ENCODE results near the gene PAF1. TPM values are rescaled to one million over a fixed set of nuclear protein-coding genes. Genes with fewer than 3 reads are reported as not detected.

The PAF1 gene
- total and polyA plus RNA-seq, 2 of the 13 experiments (the other 11 are each of a cell fraction or from before 2014, with no cell fraction given): 30.2 to 31.1 TPM

DNA sequence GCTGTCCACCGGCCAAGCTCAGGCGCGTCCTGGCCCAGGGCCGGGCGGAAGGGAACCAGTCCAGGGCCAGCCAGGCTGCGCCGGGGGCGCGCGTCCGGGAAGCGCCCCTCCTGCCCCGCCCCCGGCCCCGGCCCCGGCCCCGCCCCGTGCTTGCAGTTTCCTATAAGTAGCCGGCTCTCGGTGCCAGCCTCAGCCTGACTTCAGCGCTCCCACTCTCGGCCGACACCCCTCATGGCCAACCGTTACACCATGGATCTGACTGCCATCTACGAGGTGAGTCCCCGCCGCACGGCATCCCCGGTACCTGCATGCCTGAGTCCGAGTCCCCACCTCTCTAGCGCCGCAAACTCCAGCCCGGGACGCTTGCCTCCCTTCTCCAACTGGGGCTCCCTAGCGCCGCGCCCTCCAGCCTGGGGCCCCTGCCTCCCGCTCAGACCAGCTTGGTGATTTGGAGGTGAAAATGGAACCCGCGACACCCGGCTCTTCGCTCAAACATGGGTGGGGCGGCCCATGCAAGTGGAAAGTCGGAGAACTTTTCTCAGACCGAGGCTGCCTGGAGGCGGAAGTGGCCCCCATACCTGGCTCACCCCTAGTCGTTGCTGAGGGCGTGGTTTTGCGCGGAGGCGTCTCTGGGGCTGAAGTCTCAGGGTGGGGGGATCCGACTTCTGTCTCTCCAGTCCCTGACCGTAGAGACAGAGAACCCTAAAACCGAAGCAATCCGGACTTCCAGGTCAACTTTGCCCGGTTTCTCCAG, 15.9 kb upstream of the PAF1 start, which contains the start of gene ZFP36 (continued):
- TF ChIP-seq ZFY (CRISPR knock-in tag; IDR thresholded peaks at IDR 0.05): peak; percentile 21; the same call in 1 of the 2 replicates
- TF ChIP-seq ZNF331 (CRISPR knock-in tag; IDR thresholded peaks at IDR 0.05): peak; percentile 17; the same call in 1 of the 2 replicates
- 0 out of 2 replicates have a peak, but pooled peaks have one; percentile 65 for TF ChIP-seq ZNF547 (CRISPR knock-in tag; IDR thresholded peaks at IDR 0.05)
- no peak for TF ChIP-seq NAIF1 (CRISPR knock-in tag; IDR thresholded peaks at IDR 0.05; ENCODE audit: borderline replicate concordance)
- TF ChIP-seq, protein P1, sequence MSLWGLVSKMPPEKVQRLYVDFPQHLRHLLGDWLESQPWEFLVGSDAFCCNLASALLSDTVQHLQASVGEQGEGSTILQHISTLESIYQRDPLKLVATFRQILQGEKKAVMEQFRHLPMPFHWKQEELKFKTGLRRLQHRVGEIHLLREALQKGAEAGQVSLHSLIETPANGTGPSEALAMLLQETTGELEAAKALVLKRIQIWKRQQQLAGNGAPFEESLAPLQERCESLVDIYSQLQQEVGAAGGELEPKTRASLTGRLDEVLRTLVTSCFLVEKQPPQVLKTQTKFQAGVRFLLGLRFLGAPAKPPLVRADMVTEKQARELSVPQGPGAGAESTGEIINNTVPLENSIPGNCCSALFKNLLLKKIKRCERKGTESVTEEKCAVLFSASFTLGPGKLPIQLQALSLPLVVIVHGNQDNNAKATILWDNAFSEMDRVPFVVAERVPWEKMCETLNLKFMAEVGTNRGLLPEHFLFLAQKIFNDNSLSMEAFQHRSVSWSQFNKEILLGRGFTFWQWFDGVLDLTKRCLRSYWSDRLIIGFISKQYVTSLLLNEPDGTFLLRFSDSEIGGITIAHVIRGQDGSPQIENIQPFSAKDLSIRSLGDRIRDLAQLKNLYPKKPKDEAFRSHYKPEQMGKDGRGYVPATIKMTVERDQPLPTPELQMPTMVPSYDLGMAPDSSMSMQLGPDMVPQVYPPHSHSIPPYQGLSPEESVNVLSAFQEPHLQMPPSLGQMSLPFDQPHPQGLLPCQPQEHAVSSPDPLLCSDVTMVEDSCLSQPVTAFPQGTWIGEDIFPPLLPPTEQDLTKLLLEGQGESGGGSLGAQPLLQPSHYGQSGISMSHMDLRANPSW (CRISPR knock-in tag; IDR thresholded peaks at IDR 0.05; ENCODE audit: borderline replicate concordance): no peak
- no peak for TF ChIP-seq MTF1 (CRISPR knock-in tag; IDR thresholded peaks at IDR 0.05)
- TF ChIP-seq, protein P2, sequence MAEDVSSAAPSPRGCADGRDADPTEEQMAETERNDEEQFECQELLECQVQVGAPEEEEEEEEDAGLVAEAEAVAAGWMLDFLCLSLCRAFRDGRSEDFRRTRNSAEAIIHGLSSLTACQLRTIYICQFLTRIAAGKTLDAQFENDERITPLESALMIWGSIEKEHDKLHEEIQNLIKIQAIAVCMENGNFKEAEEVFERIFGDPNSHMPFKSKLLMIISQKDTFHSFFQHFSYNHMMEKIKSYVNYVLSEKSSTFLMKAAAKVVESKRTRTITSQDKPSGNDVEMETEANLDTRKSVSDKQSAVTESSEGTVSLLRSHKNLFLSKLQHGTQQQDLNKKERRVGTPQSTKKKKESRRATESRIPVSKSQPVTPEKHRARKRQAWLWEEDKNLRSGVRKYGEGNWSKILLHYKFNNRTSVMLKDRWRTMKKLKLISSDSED (CRISPR knock-in tag; IDR thresholded peaks at IDR 0.05): no peak
- TF ChIP-seq, protein P3, sequence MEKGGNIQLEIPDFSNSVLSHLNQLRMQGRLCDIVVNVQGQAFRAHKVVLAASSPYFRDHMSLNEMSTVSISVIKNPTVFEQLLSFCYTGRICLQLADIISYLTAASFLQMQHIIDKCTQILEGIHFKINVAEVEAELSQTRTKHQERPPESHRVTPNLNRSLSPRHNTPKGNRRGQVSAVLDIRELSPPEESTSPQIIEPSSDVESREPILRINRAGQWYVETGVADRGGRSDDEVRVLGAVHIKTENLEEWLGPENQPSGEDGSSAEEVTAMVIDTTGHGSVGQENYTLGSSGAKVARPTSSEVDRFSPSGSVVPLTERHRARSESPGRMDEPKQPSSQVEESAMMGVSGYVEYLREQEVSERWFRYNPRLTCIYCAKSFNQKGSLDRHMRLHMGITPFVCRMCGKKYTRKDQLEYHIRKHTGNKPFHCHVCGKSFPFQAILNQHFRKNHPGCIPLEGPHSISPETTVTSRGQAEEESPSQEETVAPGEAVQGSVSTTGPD (CRISPR knock-in tag; IDR thresholded peaks at IDR 0.05): 0 out of 2 replicates have a peak, but pooled peaks have one; percentile 40
- TF ChIP-seq, protein P4, sequence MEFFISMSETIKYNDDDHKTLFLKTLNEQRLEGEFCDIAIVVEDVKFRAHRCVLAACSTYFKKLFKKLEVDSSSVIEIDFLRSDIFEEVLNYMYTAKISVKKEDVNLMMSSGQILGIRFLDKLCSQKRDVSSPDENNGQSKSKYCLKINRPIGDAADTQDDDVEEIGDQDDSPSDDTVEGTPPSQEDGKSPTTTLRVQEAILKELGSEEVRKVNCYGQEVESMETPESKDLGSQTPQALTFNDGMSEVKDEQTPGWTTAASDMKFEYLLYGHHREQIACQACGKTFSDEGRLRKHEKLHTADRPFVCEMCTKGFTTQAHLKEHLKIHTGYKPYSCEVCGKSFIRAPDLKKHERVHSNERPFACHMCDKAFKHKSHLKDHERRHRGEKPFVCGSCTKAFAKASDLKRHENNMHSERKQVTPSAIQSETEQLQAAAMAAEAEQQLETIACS (CRISPR knock-in tag; IDR thresholded peaks at IDR 0.05): peak; percentile 76
- no peak for TF ChIP-seq NONO (IDR thresholded peaks at IDR 0.05)
- peak; percentile 74 for TF ChIP-seq NONO (CRISPR knock-in tag; conservative IDR thresholded peaks at IDR 0.05)
- TF ChIP-seq ZNF383 (CRISPR knock-in tag; IDR thresholded peaks at IDR 0.05; ENCODE audit: borderline replicate concordance): no peak
- peak; percentile 90 for TF ChIP-seq RBFOX2 (IDR thresholded peaks at IDR 0.05; ENCODE audit: low read depth, low read length)
- TF ChIP-seq, protein P5, sequence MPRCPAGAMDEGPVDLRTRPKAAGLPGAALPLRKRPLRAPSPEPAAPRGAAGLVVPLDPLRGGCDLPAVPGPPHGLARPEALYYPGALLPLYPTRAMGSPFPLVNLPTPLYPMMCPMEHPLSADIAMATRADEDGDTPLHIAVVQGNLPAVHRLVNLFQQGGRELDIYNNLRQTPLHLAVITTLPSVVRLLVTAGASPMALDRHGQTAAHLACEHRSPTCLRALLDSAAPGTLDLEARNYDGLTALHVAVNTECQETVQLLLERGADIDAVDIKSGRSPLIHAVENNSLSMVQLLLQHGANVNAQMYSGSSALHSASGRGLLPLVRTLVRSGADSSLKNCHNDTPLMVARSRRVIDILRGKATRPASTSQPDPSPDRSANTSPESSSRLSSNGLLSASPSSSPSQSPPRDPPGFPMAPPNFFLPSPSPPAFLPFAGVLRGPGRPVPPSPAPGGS (CRISPR knock-in tag; IDR thresholded peaks at IDR 0.05): no peak
- no peak for TF ChIP-seq SOX6 (IDR thresholded peaks at IDR 0.05)
- no peak for TF ChIP-seq SOX6 (CRISPR knock-in tag; IDR thresholded peaks at IDR 0.05)

Measured in HepG2 (cell line).